ENCODE measurements around the gene NKIRAS2. TPM values are rescaled to one million over a fixed set of nuclear protein-coding genes. Genes with fewer than 3 reads are reported as not detected.

NKIRAS2 gene
- total and polyA plus RNA-seq, 2 donors (not counting 3 experiments of a cell fraction or from before 2014, with no cell fraction given) = 57.3 to 87.6 TPM

DNA sequence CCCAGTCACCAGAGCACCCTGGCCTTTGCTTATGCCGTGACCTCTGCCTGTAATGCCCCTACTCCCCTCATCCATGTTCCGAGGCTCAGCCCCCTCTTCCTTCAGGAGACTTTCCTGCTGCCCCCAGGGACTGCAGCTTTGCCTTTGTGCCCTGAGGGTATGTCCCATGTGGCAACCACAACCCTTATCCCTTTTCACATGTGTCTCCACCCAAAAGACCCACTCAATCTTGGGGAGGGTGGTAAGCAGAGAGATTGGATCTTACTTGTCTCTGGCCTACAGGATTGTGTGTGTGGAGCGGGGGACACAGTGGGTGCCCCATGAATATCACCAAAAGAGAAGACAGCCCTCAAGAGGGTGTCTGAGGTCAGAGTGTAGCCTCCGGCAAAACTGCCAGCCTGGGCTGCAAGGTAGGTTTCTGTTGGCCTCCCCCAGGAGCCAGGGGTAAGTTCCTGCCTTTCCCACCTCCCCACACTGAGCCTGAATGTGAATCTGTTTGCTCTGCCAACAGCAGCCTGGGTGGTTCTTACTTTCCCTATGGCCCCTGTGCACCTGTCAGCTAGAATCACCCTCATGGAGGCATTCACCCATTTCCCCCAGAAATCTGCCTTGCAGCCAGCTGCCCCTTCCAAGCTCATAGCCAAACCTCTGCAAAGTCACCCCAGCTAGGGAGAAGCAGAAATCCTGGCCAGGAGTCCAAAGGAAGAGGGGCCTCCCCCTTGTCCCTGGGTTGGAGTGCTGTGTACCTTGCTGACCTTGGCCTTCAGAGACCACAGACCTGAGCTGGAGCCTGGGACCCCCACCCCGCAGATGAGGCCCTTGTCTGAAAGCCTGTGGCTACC is 42.0 kb downstream of the NKIRAS2 start:
- no peaks in the 10 kb centered on the region for H3K9me3 ChIP-seq (replicated peaks; ENCODE audit: control insufficient read depth, insufficient read depth, low read length)
- no peak overlapping the region for H3K4me2 ChIP-seq (ENCODE audit: insufficient read depth, low read length)
- no peaks in the 10 kb centered on the region for H3K9me1 ChIP-seq (replicated peaks; ENCODE audit: control insufficient read depth, extremely low read depth, insufficient read depth, low read length)
- TF ChIP-seq POLR2A (IDR thresholded peaks at IDR 0.05; ENCODE audit: low read depth, low read length) (no peak), EZH2 (IDR thresholded peaks at IDR 0.05; ENCODE audit: borderline replicate concordance, low read depth, low read length, severe bottlenecking) (no peak), GATA2 (IDR thresholded peaks at IDR 0.05; ENCODE audit: insufficient read depth, insufficient read length, low read depth, low read length) (no peak), MYC (IDR thresholded peaks at IDR 0.05; ENCODE audit: low read depth, low read length) (no peak), POLR2AphosphoS5 (IDR thresholded peaks at IDR 0.05; ENCODE audit: insufficient read depth, low read depth, low read length) (no peak), JUN (IDR thresholded peaks at IDR 0.05; ENCODE audit: borderline replicate concordance, insufficient read depth, insufficient read length, low read depth) (no peak), FOS (IDR thresholded peaks at IDR 0.05; ENCODE audit: borderline replicate concordance, insufficient read depth, low read length) (no peak)
- TF ChIP-seq, protein P1, sequence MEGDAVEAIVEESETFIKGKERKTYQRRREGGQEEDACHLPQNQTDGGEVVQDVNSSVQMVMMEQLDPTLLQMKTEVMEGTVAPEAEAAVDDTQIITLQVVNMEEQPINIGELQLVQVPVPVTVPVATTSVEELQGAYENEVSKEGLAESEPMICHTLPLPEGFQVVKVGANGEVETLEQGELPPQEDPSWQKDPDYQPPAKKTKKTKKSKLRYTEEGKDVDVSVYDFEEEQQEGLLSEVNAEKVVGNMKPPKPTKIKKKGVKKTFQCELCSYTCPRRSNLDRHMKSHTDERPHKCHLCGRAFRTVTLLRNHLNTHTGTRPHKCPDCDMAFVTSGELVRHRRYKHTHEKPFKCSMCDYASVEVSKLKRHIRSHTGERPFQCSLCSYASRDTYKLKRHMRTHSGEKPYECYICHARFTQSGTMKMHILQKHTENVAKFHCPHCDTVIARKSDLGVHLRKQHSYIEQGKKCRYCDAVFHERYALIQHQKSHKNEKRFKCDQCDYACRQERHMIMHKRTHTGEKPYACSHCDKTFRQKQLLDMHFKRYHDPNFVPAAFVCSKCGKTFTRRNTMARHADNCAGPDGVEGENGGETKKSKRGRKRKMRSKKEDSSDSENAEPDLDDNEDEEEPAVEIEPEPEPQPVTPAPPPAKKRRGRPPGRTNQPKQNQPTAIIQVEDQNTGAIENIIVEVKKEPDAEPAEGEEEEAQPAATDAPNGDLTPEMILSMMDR (IDR thresholded peaks at IDR 0.05; ENCODE audit: extremely low read depth in 1 of 2, insufficient read depth in 1 of 2, low read depth in 1 of 2, low read length in 2 of 2) = no peak
- TF ChIP-seq, protein P2, sequence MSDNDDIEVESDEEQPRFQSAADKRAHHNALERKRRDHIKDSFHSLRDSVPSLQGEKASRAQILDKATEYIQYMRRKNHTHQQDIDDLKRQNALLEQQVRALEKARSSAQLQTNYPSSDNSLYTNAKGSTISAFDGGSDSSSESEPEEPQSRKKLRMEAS (IDR thresholded peaks at IDR 0.05; ENCODE audit: insufficient read depth, insufficient read length) = no peak
- DNase-seq (ENCODE audit: low read depth, low spot score) (no peak), FAIRE-seq (no peak)
- POLR2A ChIA-PET = interaction anchor here (0.7 kb wide), 1 partner anchor 35 kb away, joined by 9 read pairs; no protein-coding TSS in a partner anchor
- H3K4me3 ChIP-seq (replicated peaks in 1 of 3; ENCODE audit: insufficient read depth in 1 of 3, low read depth in 1 of 3, low read length in 3 of 3) = no peak overlapping the region
- BruUV-seq (replicated peaks) = no TSS peak
- H2AFZ ChIP-seq (ENCODE audit: low read depth, low read length) = no peak overlapping the region
- CTCF ChIA-PET = interaction anchor here (0.6 kb wide), 1 partner anchor 35 kb away, joined by 3 read pairs; no protein-coding TSS in a partner anchor
- dilution Hi-C loops (cut with MboI; ENCODE audit: extremely low pct_ligation_motif_present, low sequenced_read_pairs) (no loop called here), intact Hi-C loops (cut with micrococcal nuclease) (no loop called here)
- H4K20me1 ChIP-seq (replicated peaks; ENCODE audit: control insufficient read depth, extremely low read depth, insufficient read depth, low read length) = no peaks in the 10 kb centered on the region
- no peaks in the 10 kb centered on the region for H3K27me3 ChIP-seq (ENCODE audit: control insufficient read depth in 2 of 2, insufficient read depth in 2 of 2, low read length in 2 of 2)
- H3K79me2 ChIP-seq (ENCODE audit: control insufficient read depth, insufficient read depth, low read length) = no peaks in the 10 kb centered on the region
- no peaks in the 10 kb centered on the region for H3K36me3 ChIP-seq (ENCODE audit: control insufficient read depth in 2 of 2, extremely low read depth in 1 of 2, insufficient read depth in 2 of 2, low read length in 2 of 2)
- H3K27ac ChIP-seq (ENCODE audit: insufficient read depth, low read depth, low read length) = no peak overlapping the region
- H3K9ac ChIP-seq (replicated peaks; ENCODE audit: extremely low read depth, insufficient read depth, low read length) = no peak overlapping the region
- no peaks in the 10 kb centered on the region for H3K4me1 ChIP-seq (ENCODE audit: control insufficient read depth, extremely low read depth, insufficient read depth, low read length)
